GM12865 (cell line): ENCODE measurements around the gene IGFBP7.

Experiments used
- DNase-seq: peaks from one replicate; pipeline ENCODE4 v3.0.0; 2010; ENCODE audit warnings: low read depth
- H3K4me3 ChIP-seq: 2 replicates; pipeline ENCODE4 v1.5.1; 2011; ENCODE audit warnings: mild to moderate bottlenecking, low read depth, low read length, control low read depth
- CTCF ChIP-seq: IDR thresholded peaks from 2 replicates; pipeline ENCODE4 v1.5.1; 2011; ENCODE audit warnings: low read length, control low read depth, low read depth, inconsistent platforms; ENCODE audit not compliant: insufficient read depth; ENCODE audit errors: missing control alignments

IGFBP7 gene

GRCh38 chr4:57131849-57132742, 21.9 kb upstream of the IGFBP7 start:
- DNase-seq: no peak
- no peak overlapping the region for H3K4me3 ChIP-seq
- TF ChIP-seq CTCF: no peak

GRCh38 chr4:57129477-57129876, 19.3 kb upstream of the IGFBP7 start:
- no peak for DNase-seq
- H3K4me3 ChIP-seq: no peak overlapping the region
- no peak for TF ChIP-seq CTCF

GRCh38 chr4:57127361-57127760, 17.2 kb upstream of the IGFBP7 start:
- TF ChIP-seq CTCF: no peak
- H3K4me3 ChIP-seq: no peak overlapping the region
- no peak for DNase-seq

- no peak for TF ChIP-seq CTCF
- no peak for DNase-seq
These were observed 15.8 kb upstream of the IGFBP7 start for GRCh38 chr4:57125996-57126395.

GRCh38 chr4:57124145-57124544, 14.0 kb upstream of the IGFBP7 start:
- TF ChIP-seq CTCF: no peak
- no peak for DNase-seq

More at GRCh38 chr4:57125996-57126395, 15.8 kb upstream of the IGFBP7 start:
- no peak overlapping the region for H3K4me3 ChIP-seq

GRCh38 chr4:57122959-57123358, 12.8 kb upstream of the IGFBP7 start:
- DNase-seq: no peak
- no peak for TF ChIP-seq CTCF
- H3K4me3 ChIP-seq: no peak overlapping the region

More at GRCh38 chr4:57124145-57124544, 14.0 kb upstream of the IGFBP7 start:
- H3K4me3 ChIP-seq: no peak overlapping the region

- no peak for DNase-seq
- no peak for TF ChIP-seq CTCF
- no peak overlapping the region for H3K4me3 ChIP-seq
These were observed 9.0 kb upstream of the IGFBP7 start for GRCh38 chr4:57119054-57119651.
